Progenitor cell of endocrine pancreas (in vitro differentiated cells): ENCODE results near the gene HAUS8. TPM values are rescaled to one million over a fixed set of nuclear protein-coding genes. Genes with fewer than 3 reads are reported as not detected.

ENCODE experiments used
- DNase-seq: peaks from one replicate; pipeline ENCODE4 v3.0.0; 2021; ENCODE audit warnings: low spot score; ENCODE audit not compliant: unreplicated experiment
- H3K27ac Mint-ChIP-seq: 2 replicates; pipeline ENCODE4 v1.8.0; 2021; ENCODE audit warnings: mild to moderate bottlenecking, moderate library complexity, mixed read lengths
- H3K27me3 Mint-ChIP-seq: 2 replicates; pipeline ENCODE4 v1.8.0; 2021; ENCODE audit warnings: mixed read lengths
- H3K36me3 Mint-ChIP-seq: 2 replicates; pipeline ENCODE4 v1.8.0; 2022; ENCODE audit warnings: mixed read lengths; ENCODE audit not compliant: insufficient read depth
- H3K4me1 Mint-ChIP-seq: 2 replicates; pipeline ENCODE4 v1.8.0; 2021; ENCODE audit warnings: low read depth, mixed read lengths
- H3K4me3 Mint-ChIP-seq: 2 replicates; pipeline ENCODE4 v1.8.0; 2021; ENCODE audit warnings: low read depth, mild to moderate bottlenecking, moderate library complexity, mixed read lengths
- H3K9me3 Mint-ChIP-seq: 2 replicates; pipeline ENCODE4 v1.8.0; 2021; ENCODE audit warnings: low read depth, mixed read lengths
- total RNA-seq: library from RNA; stranded (reverse); gene quantifications from 2 replicates; pipeline ENCODE4 v1.2.1, GENCODE V29; 2021
- TF ChIP-seq, protein P1 (sequence below): fragments of 200-600 bp; sonication (generic); IDR thresholded peaks from one replicate; pipeline ENCODE4 v1.5.0; 2021; ENCODE audit warnings: antibody characterized with exemption, mild to moderate bottlenecking; ENCODE audit not compliant: unreplicated experiment

HAUS8 gene
- total RNA-seq, 1 donor from 2014 or later = 17.7 TPM

DNA sequence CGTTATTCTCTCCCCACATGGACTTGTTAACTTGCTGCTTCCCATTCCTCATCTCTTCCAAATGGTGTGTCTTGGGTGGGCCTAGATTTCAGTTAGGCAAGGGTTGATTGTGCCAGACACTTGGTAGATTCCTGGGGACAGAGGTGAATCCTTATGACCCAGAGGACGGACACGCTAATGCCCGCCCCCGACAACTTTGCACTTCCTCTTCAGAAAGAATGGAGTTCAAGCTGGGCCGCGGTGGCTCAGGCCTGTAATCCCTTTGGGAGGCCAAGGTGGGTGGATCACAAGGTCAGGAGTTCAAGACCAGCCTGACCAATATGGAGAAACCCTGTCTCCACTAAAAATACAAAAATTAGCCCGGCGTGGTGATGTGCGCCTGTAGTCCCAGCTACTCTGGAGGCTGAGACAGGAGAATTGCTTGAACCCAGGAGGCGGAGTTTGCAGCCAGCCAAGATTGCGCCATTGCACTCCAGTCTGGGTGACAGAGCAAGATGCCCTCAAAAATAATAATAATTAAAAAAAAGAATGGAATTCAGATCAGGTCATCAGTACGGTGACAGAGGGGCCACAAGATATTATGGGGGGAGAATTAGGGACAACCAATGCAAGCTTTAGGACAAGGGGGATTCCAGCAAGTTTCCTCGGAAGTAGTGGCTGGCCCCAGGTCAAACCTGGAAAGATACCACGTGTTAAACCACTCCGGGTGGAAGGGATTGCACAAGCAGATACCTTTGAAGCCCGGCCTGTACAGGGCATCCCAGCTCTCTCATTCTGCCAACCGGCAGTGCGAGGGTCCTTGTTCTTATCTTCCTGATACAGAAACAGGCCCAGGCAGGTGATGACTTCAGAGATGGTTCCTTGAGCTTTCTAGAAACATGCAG lies 3.0 kb upstream of the HAUS8 start:
- no peak overlapping the region for H3K27ac Mint-ChIP-seq
- peaks cover 22% of the 10 kb centered on the region for H3K4me1 Mint-ChIP-seq
- no peak for DNase-seq
- H3K36me3 Mint-ChIP-seq = no peaks in the 10 kb centered on the region
- no peaks in the 10 kb centered on the region for H3K27me3 Mint-ChIP-seq
- peak overlapping the region; percentile 47 for H3K4me3 Mint-ChIP-seq
- TF ChIP-seq, protein P1, sequence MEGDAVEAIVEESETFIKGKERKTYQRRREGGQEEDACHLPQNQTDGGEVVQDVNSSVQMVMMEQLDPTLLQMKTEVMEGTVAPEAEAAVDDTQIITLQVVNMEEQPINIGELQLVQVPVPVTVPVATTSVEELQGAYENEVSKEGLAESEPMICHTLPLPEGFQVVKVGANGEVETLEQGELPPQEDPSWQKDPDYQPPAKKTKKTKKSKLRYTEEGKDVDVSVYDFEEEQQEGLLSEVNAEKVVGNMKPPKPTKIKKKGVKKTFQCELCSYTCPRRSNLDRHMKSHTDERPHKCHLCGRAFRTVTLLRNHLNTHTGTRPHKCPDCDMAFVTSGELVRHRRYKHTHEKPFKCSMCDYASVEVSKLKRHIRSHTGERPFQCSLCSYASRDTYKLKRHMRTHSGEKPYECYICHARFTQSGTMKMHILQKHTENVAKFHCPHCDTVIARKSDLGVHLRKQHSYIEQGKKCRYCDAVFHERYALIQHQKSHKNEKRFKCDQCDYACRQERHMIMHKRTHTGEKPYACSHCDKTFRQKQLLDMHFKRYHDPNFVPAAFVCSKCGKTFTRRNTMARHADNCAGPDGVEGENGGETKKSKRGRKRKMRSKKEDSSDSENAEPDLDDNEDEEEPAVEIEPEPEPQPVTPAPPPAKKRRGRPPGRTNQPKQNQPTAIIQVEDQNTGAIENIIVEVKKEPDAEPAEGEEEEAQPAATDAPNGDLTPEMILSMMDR = no peak
- no peaks in the 10 kb centered on the region for H3K9me3 Mint-ChIP-seq

DNA sequence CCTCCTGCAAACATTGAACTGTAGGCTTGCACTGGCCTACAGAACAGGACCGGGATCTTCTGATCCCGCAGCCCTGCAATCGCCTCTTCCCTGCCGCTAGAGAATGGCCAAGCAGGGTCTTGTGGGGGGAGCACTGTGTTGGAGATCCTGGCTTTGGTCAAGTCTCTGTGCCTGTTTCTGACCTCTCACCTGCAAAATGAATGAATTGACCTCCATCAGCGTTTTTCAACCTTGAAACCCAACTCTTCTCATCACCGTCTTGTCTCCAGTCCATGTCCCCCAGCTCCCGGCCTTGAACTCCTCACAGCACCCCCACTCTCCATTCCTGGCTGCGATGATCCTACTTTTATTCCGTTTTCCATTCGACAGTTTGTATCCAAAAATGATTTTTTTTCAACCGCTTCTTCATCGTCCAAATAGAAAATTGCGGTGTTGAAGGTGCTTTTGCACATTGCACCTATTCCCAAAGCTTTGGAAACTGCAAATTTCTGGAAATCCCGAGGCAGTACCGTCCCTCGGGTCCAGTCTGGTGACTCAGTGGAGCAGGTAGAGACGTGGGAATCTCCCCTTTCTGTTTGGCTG lies 2.3 kb upstream of the HAUS8 start:
- Mint-ChIP-seq H3K27ac (no peak overlapping the region), H3K4me1 (peaks cover 22% of the 10 kb centered on the region), H3K36me3 (no peaks in the 10 kb centered on the region), H3K27me3 (no peaks in the 10 kb centered on the region), H3K4me3 (peak overlapping the region; percentile 91), H3K9me3 (no peaks in the 10 kb centered on the region)
- TF ChIP-seq, protein P1 = no peak
- no peak for DNase-seq

DNA sequence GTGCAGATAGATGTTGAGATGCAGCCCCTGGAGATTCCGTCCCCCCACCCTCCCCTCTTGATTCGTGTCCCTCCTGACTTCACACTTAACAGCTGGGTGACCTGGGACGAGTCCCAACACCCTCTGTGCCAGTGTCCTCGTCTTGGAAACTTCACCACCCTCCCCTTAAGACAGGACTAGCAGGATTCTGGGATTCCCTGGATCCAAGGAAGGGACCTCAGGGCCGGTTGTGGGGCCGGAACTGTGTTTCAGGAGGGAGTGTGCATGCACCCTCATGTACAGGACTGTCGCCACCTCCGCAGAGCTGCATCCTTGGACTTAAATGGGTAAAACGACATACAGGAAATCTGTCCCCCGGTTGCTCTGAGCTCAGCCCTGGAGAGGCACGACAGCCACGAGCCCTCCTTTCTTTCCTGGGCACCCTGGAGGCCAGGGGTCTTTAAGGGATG lies 1.3 kb upstream of the HAUS8 start:
- peak overlapping the region; percentile 91 for H3K4me3 Mint-ChIP-seq
- DNase-seq = no peak
- peak overlapping the region; percentile 16 for H3K27ac Mint-ChIP-seq
- TF ChIP-seq, protein P1 = no peak
- no peaks in the 10 kb centered on the region for H3K9me3 Mint-ChIP-seq
- no peaks in the 10 kb centered on the region for H3K27me3 Mint-ChIP-seq
- H3K4me1 Mint-ChIP-seq = peaks cover 22% of the 10 kb centered on the region
- H3K36me3 Mint-ChIP-seq = no peaks in the 10 kb centered on the region

DNA sequence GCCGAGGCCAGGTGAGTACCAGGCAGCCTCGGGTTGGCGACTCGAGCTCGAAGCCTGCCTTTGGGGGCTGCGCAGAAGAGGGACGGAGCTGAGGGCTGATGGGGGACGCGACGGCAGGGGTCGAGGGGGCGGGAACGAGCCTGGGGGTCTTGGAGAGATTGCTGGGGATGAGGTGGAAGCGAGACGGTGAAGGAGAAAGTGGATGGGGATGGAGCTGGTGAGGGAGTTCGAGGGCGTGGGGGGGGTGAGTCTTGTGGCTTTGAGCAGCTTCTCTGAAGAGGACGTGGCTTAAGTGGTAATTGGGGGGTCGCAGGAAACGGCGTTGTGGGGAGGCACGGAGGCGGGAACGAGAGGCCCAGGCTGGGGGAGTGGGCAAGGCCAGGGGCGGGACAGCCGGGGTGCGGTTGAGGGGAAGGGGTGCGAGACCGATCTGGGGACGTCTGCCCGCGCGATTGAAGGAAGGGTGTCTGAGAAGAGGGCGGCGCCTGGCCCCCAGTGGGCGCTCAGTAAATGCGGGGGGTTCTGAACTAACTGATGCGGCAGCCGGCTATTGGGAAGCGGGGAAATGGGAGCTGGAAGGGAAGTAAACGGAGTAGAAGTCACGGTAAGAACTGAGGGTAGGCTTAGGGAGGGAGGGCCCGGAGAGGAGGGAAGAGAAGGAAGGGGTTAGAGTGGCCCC lies 751 bp upstream of the HAUS8 start:
- H3K27ac Mint-ChIP-seq = peak overlapping the region; percentile 80
- TF ChIP-seq, protein P1 = no peak
- DNase-seq = no peak
- H3K27me3 Mint-ChIP-seq = no peaks in the 10 kb centered on the region
- H3K4me1 Mint-ChIP-seq = peaks cover 22% of the 10 kb centered on the region
- peak overlapping the region; percentile 91 for H3K4me3 Mint-ChIP-seq
- peaks cover 2% of the 10 kb centered on the region for H3K36me3 Mint-ChIP-seq
- H3K9me3 Mint-ChIP-seq = no peaks in the 10 kb centered on the region

DNA sequence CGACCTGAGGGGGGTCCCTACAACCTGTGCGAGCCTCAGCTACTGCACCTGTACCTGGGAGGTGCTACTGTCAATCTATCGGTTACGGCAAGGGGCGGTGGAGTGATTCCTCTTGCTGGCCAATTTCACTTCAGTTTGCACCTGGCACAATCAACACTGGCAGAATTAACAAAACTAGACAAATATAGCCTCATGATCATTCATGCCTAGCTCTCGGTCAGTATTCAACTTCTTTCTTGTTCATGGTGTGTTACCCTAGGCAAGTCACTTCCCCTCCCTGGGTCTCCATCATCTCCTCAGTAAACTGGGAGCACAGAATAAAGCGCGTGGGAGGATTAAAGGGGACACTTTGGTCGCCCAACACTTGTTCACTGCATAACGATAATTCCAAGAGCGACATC lies 618 bp downstream of the HAUS8 start:
- peaks cover 4% of the 10 kb centered on the region for H3K36me3 Mint-ChIP-seq
- H3K27ac Mint-ChIP-seq = peak overlapping the region; percentile 96
- DNase-seq = no peak
- peak overlapping the region; percentile 91 for H3K4me3 Mint-ChIP-seq
- H3K27me3 Mint-ChIP-seq = no peaks in the 10 kb centered on the region
- peaks cover 22% of the 10 kb centered on the region for H3K4me1 Mint-ChIP-seq
- no peaks in the 10 kb centered on the region for H3K9me3 Mint-ChIP-seq
- TF ChIP-seq, protein P1 = no peak
